Measurements from ENCODE around the gene HPSE2. TPM values are rescaled to one million over a fixed set of nuclear protein-coding genes. Genes with fewer than 3 reads are reported as not detected.

The HPSE2 gene
- total and polyA plus RNA-seq, 2 experiments from 2014 or later, result 0.10 to 0.24 TPM

DNA sequence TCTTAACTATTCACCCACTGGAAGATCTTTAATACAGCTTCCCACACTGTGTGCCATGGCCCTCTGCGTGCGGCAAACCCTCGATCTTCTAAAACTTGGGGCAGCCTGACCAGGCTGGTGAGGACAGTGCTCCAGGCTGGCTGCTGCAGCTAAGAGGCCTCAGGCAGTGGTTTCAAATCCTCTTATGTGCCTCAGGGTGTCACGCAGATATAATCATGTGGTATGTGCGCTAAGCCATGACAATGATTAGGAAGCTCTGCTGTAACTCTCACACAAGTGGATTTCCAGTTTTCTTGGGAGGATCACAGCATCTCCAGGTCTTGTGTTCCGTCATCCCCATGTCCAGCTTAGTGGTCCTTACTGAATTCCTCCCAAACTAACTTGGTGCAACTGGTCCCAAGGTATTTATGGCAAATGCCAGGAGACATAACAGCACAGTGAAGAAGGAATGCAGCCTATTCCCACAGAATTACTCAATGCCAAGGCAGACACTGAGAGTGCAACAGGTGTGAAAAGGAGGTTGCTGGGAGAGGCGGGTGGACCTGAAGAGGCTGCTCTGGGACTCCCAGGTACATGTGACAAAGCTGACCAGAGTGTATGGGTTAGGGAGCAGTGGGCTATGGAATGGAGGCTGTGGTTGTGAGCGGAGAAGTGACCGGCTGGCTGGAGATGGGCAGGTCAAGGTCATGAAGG, 791.2 kb downstream of the HPSE2 start:
- TF ChIP-seq ZNF331 (CRISPR knock-in tag; IDR thresholded peaks at IDR 0.05; ENCODE audit: low read depth) (no peak), NANOG (IDR thresholded peaks at IDR 0.05; ENCODE audit: borderline replicate concordance) (no peak), CREB1 (CRISPR knock-in tag; IDR thresholded peaks at IDR 0.05; ENCODE audit: low read depth) (no peak), STAT1 (IDR thresholded peaks at IDR 0.05; ENCODE audit: unreplicated experiment) (no peak)
- TF ChIP-seq, protein P1, sequence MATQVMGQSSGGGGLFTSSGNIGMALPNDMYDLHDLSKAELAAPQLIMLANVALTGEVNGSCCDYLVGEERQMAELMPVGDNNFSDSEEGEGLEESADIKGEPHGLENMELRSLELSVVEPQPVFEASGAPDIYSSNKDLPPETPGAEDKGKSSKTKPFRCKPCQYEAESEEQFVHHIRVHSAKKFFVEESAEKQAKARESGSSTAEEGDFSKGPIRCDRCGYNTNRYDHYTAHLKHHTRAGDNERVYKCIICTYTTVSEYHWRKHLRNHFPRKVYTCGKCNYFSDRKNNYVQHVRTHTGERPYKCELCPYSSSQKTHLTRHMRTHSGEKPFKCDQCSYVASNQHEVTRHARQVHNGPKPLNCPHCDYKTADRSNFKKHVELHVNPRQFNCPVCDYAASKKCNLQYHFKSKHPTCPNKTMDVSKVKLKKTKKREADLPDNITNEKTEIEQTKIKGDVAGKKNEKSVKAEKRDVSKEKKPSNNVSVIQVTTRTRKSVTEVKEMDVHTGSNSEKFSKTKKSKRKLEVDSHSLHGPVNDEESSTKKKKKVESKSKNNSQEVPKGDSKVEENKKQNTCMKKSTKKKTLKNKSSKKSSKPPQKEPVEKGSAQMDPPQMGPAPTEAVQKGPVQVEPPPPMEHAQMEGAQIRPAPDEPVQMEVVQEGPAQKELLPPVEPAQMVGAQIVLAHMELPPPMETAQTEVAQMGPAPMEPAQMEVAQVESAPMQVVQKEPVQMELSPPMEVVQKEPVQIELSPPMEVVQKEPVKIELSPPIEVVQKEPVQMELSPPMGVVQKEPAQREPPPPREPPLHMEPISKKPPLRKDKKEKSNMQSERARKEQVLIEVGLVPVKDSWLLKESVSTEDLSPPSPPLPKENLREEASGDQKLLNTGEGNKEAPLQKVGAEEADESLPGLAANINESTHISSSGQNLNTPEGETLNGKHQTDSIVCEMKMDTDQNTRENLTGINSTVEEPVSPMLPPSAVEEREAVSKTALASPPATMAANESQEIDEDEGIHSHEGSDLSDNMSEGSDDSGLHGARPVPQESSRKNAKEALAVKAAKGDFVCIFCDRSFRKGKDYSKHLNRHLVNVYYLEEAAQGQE (IDR thresholded peaks at IDR 0.05; ENCODE audit: unreplicated experiment), result no peak
- Mint-ChIP-seq H3K4me1 (peaks cover 5% of the 10 kb centered on the region; the same call in 2 of the 3 replicates), H3K27ac (no peak overlapping the region), H3K9me3 (peaks cover 8% of the 10 kb centered on the region; the same call in 2 of the 3 replicates), H3K4me3 (no peak overlapping the region; the same call in 2 of the 3 replicates), H3K27me3 (ENCODE audit: insufficient read depth, low read depth, poor library complexity) (peaks cover 5% of the 10 kb centered on the region), H3K36me3 (ENCODE audit: low read depth) (peaks cover 57% of the 10 kb centered on the region)
- H3K4me1 ChIP-seq (ENCODE audit: insufficient read depth), result peaks cover 3% of the 10 kb centered on the region; the same call in 1 of the 2 replicates
- ATAC-seq (no peak), DNase-seq (ENCODE audit: low spot score) (no peak)
- peaks cover 5% of the 10 kb centered on the region; the same call in 1 of the 2 replicates for H3K9me2 ChIP-seq (ENCODE audit: insufficient read depth)
- H3K36me3 ChIP-seq (ENCODE audit: insufficient read depth), result peaks cover 19% of the 10 kb centered on the region; the same call in 1 of the 2 replicates
- H3K79me2 ChIP-seq (replicated peaks; ENCODE audit: insufficient read depth), result peaks cover 5% of the 10 kb centered on the region; the same call in 1 of the 2 replicates
- H3F3A ChIP-seq (replicated peaks; ENCODE audit: low read depth), result no peaks in the 10 kb centered on the region
- no peaks in the 10 kb centered on the region for H4K20me1 ChIP-seq (replicated peaks; ENCODE audit: insufficient read depth)
- no peaks in the 10 kb centered on the region for H3K27me3 ChIP-seq (ENCODE audit: insufficient read depth)
- no peak overlapping the region for H3K4me3 ChIP-seq
- H3K27ac ChIP-seq (ENCODE audit: low read depth), result no peak overlapping the region
- no peak overlapping the region for H2AFZ ChIP-seq
- H3K4me2 ChIP-seq, result no peak overlapping the region

DNA sequence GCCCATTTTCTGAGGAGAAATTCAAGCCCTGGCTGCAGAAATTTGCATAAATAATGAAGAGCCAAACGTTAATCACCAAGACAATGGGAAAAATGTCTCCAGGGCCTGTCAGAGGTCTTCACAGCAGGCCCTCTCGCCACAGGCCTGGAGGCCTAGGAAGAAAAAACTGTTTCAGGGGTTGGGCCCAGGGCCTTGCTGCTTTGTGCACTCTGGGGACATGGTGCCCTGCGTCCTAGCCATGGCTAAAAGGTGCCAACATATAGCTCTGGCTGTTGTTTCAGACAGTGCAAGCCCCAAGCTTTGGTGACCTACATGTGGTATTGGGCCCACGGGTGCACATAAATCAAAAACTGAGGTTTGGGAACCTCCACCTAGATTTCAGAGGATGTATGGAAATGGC, 796.9 kb downstream of the HPSE2 start:
- Histone ChIP-seq H3K36me3 (ENCODE audit: insufficient read depth) (peaks cover 14% of the 10 kb centered on the region; the same call in 1 of the 2 replicates), H3K9me2 (ENCODE audit: insufficient read depth) (no peaks in the 10 kb centered on the region), H2AFZ (no peak overlapping the region), H3K27ac (ENCODE audit: low read depth) (no peak overlapping the region), H3K4me1 (ENCODE audit: insufficient read depth) (no peaks in the 10 kb centered on the region), H3K4me3 (no peak overlapping the region), H3F3A (replicated peaks; ENCODE audit: low read depth) (no peaks in the 10 kb centered on the region), H3K79me2 (replicated peaks; ENCODE audit: insufficient read depth) (no peaks in the 10 kb centered on the region), H4K20me1 (replicated peaks; ENCODE audit: insufficient read depth) (0 out of 2 replicates have a peak, but pooled peaks cover 3% of the 10 kb centered on the region), H3K4me2 (peak overlapping the region; percentile 32; the same call in 1 of the 2 replicates), H3K27me3 (ENCODE audit: insufficient read depth) (no peaks in the 10 kb centered on the region)
- Mint-ChIP-seq H3K27me3 (ENCODE audit: insufficient read depth, low read depth, poor library complexity) (peaks cover 1% of the 10 kb centered on the region), H3K4me3 (no peak overlapping the region), H3K4me1 (peaks cover 6% of the 10 kb centered on the region; the same call in 2 of the 3 replicates), H3K27ac (no peak overlapping the region), H3K9me3 (peaks cover 23% of the 10 kb centered on the region), H3K36me3 (ENCODE audit: low read depth) (peaks cover 94% of the 10 kb centered on the region)
- DNase-seq (ENCODE audit: low spot score) (no peak), ATAC-seq (peak; percentile 29; the same call in 1 of the 3 replicates)
- TF ChIP-seq, protein P2, sequence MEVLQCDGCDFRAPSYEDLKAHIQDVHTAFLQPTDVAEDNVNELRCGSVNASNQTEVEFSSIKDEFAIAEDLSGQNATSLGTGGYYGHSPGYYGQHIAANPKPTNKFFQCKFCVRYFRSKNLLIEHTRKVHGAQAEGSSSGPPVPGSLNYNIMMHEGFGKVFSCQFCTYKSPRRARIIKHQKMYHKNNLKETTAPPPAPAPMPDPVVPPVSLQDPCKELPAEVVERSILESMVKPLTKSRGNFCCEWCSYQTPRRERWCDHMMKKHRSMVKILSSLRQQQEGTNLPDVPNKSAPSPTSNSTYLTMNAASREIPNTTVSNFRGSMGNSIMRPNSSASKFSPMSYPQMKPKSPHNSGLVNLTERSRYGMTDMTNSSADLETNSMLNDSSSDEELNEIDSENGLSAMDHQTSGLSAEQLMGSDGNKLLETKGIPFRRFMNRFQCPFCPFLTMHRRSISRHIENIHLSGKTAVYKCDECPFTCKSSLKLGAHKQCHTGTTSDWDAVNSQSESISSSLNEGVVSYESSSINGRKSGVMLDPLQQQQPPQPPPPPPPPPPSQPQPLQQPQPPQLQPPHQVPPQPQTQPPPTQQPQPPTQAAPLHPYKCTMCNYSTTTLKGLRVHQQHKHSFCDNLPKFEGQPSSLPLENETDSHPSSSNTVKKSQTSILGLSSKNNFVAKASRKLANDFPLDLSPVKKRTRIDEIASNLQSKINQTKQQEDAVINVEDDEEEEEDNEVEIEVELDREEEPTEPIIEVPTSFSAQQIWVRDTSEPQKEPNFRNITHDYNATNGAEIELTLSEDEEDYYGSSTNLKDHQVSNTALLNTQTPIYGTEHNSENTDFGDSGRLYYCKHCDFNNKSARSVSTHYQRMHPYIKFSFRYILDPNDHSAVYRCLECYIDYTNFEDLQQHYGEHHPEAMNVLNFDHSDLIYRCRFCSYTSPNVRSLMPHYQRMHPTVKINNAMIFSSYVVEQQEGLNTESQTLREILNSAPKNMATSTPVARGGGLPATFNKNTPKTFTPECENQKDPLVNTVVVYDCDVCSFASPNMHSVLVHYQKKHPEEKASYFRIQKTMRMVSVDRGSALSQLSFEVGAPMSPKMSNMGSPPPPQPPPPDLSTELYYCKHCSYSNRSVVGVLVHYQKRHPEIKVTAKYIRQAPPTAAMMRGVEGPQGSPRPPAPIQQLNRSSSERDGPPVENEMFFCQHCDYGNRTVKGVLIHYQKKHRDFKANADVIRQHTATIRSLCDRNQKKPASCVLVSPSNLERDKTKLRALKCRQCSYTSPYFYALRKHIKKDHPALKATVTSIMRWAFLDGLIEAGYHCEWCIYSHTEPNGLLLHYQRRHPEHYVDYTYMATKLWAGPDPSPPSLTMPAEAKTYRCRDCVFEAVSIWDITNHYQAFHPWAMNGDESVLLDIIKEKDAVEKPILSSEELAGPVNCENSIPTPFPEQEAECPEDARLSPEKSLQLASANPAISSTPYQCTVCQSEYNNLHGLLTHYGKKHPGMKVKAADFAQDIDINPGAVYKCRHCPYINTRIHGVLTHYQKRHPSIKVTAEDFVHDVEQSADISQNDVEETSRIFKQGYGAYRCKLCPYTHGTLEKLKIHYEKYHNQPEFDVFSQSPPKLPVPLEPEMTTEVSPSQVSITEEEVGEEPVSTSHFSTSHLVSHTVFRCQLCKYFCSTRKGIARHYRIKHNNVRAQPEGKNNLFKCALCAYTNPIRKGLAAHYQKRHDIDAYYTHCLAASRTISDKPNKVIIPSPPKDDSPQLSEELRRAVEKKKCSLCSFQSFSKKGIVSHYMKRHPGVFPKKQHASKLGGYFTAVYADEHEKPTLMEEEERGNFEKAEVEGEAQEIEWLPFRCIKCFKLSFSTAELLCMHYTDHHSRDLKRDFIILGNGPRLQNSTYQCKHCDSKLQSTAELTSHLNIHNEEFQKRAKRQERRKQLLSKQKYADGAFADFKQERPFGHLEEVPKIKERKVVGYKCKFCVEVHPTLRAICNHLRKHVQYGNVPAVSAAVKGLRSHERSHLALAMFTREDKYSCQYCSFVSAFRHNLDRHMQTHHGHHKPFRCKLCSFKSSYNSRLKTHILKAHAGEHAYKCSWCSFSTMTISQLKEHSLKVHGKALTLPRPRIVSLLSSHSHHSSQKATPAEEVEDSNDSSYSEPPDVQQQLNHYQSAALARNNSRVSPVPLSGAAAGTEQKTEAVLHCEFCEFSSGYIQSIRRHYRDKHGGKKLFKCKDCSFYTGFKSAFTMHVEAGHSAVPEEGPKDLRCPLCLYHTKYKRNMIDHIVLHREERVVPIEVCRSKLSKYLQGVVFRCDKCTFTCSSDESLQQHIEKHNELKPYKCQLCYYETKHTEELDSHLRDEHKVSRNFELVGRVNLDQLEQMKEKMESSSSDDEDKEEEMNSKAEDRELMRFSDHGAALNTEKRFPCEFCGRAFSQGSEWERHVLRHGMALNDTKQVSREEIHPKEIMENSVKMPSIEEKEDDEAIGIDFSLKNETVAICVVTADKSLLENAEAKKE (CRISPR knock-in tag; IDR thresholded peaks at IDR 0.05), result no peak
- TF ChIP-seq POLR2AphosphoS5 (IDR thresholded peaks at IDR 0.05; ENCODE audit: low read depth) (no peak), EZH2 (IDR thresholded peaks at IDR 0.05; ENCODE audit: low read depth, unreplicated experiment) (no peak), ZNF331 (CRISPR knock-in tag; IDR thresholded peaks at IDR 0.05; ENCODE audit: low read depth) (no peak), STAT1 (IDR thresholded peaks at IDR 0.05; ENCODE audit: unreplicated experiment) (no peak)
- TF ChIP-seq, protein P3, sequence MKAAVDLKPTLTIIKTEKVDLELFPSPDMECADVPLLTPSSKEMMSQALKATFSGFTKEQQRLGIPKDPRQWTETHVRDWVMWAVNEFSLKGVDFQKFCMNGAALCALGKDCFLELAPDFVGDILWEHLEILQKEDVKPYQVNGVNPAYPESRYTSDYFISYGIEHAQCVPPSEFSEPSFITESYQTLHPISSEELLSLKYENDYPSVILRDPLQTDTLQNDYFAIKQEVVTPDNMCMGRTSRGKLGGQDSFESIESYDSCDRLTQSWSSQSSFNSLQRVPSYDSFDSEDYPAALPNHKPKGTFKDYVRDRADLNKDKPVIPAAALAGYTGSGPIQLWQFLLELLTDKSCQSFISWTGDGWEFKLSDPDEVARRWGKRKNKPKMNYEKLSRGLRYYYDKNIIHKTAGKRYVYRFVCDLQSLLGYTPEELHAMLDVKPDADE (IDR thresholded peaks at IDR 0.05), result no peak

Measured in GM23338 (cell line).